HFFc6 (cell line): ENCODE results near the gene FOXP1. TPM values are rescaled to one million over a fixed set of nuclear protein-coding genes. Genes with fewer than 3 reads are reported as not detected.

Experiments
- DNase-seq: peaks from one replicate; pipeline ENCODE4 v3.0.0-alpha.2; 2018
- H3K27ac Mint-ChIP-seq: 2 replicates; pipeline ENCODE4 v1.8.0; 2020; ENCODE audit warnings: mild to moderate bottlenecking, mixed read lengths
- H3K27me3 Mint-ChIP-seq: 2 replicates; pipeline ENCODE4 v1.8.0; 2021; ENCODE audit warnings: mild to moderate bottlenecking, moderate library complexity, mixed read lengths; ENCODE audit not compliant: insufficient read depth
- H3K36me3 Mint-ChIP-seq: 2 replicates; pipeline ENCODE4 v1.8.0; 2021; ENCODE audit warnings: low read depth, mixed read lengths
- H3K4me1 Mint-ChIP-seq: 2 replicates; pipeline ENCODE4 v1.8.0; 2020; ENCODE audit warnings: low read depth, mixed read lengths
- H3K4me3 Mint-ChIP-seq: 2 replicates; pipeline ENCODE4 v1.8.0; 2020; ENCODE audit warnings: mild to moderate bottlenecking, moderate library complexity, mixed read lengths
- H3K9me3 Mint-ChIP-seq: 2 replicates; pipeline ENCODE4 v1.8.0; 2020; ENCODE audit warnings: mild to moderate bottlenecking, mixed read lengths
- CTCF ChIP-seq: fragments of 200-600 bp; sonication (generic); IDR thresholded peaks from 2 replicates; pipeline ENCODE4 v1.5.0; 2021; ENCODE audit warnings: antibody characterized with exemption, mild to moderate bottlenecking
- long read RNA-seq: library from polyadenylated mRNA; unstranded; transcript quantifications from one replicate; pipeline ENCODE4 v2.0.0, GENCODE V29; 2019
- total RNA-seq, 6 experiments: library from RNA; stranded (reverse); fragmentation: NEBNext Ultra II Directional; extraction: Animal tissue kit (Norgen Biotek cat#: 25700); gene quantifications; 2 replicates in 1 of 6; 3 replicates in 5 of 6; pipeline ENCODE4 v1.2.3, GENCODE V29; 2021

The FOXP1 gene
- 10 to 100 TPM; 32.2 to 59.3 (median 52.0) TPM for total RNA-seq
- long read RNA-seq, transcript FOXP1-273 (15 exons, 1,948 nt): major isoform, 9 of 40 reads
- long read RNA-seq, partial matches to known transcripts: 4 of 40 reads
- long read RNA-seq, other reads (novel, unspliced or antisense): 19 of 40 reads

DNA sequence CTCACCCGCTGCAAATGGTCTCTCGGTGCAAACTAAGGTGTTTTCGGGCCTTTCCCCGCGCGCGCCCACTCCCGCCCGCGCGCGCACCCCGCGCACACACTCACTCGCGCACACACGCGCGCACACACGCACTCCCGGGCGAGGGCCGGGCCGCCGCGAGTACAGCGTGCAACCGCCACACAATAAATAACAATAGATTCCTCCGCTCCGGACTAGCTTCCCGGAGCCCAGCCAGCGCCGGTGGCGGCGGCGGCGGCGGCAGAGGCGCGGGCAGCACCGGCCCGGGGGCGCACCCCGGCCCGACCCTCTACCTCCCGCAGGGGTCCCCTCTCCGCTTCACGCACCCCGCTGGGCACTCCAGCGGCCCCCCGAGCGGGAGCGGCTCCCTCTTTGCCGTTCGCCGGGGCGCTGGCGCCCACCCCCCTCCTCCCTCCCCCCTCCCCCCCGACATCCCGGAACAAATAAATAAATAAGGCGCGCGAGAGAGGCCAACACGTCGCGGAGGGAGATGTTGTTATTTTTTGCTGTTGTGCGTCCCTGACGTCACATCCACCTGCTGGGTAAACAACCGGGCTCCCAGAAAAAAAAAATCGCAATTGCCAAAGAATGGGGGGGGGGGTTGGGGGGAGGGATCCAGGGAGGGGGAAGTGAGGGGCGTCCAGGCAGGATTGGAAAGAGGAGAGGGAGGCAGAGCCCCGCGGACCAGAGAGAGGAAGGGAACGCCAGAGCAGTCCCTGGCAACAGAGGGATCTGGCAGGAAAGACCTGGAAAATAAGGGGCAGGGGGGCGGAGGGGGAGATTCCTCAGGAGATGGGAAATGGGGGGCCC lies at the start of gene FOXP1:
Gene FOXP1 (minus strand): TSS at position 163 of the 828 bp plus-strand sequence. CDS start 385,347 bp downstream, outside the sequence.
- peak; percentile 79 for DNase-seq
- no peaks in the 10 kb centered on the region for H3K27me3 Mint-ChIP-seq
- TF ChIP-seq CTCF: no peak
- H3K9me3 Mint-ChIP-seq: no peaks in the 10 kb centered on the region
- H3K27ac Mint-ChIP-seq: peak within 1 kb of the TSS; percentile 92
- H3K4me3 Mint-ChIP-seq: peak within 1 kb of the TSS; percentile 95
- H3K4me1 Mint-ChIP-seq: peaks cover 65% of the 10 kb centered on the region
- H3K36me3 Mint-ChIP-seq: no peaks in the 10 kb centered on the region

DNA sequence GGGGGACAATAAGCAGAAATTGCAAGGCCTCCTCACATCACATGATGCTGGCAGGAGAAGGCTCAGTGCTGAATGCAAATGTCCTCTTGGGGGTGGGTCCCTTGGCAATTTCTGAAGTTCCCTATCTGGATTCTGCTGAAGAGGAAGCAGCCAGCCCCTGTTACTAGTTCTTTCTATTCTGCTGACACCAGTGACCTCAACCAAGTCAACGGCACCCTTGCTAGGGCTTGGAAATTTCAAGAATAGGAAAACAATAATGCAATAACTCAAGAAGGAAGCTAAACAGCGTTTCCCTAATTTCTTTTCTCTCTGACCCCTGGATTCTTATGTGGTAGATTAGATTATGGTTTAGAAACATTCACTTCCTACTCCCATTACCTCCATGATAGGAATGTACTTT lies 46.2 kb upstream of the FOXP1 start:
- H3K27me3 Mint-ChIP-seq: peaks cover 16% of the 10 kb centered on the region
- H3K9me3 Mint-ChIP-seq: no peaks in the 10 kb centered on the region
- TF ChIP-seq CTCF: no peak
- peaks cover 25% of the 10 kb centered on the region for H3K4me1 Mint-ChIP-seq
- peak overlapping the region; percentile 67; the same call in 1 of the 2 replicates for H3K4me3 Mint-ChIP-seq
- no peak for DNase-seq
- no peaks in the 10 kb centered on the region for H3K36me3 Mint-ChIP-seq
- H3K27ac Mint-ChIP-seq: peak overlapping the region; percentile 34

GRCh38 chr3:71629289-71629688 lies 45.8 kb upstream of the FOXP1 start:
- Mint-ChIP-seq H3K4me3 (peak overlapping the region; percentile 67), H3K27me3 (peaks cover 16% of the 10 kb centered on the region), H3K9me3 (no peaks in the 10 kb centered on the region), H3K27ac (peak overlapping the region; percentile 34), H3K4me1 (peaks cover 25% of the 10 kb centered on the region), H3K36me3 (no peaks in the 10 kb centered on the region)
- no peak for TF ChIP-seq CTCF
- peak; percentile 37 for DNase-seq

- Mint-ChIP-seq H3K27ac (no peak overlapping the region), H3K4me3 (peak overlapping the region; percentile 67), H3K36me3 (no peaks in the 10 kb centered on the region), H3K27me3 (peaks cover 16% of the 10 kb centered on the region), H3K4me1 (peaks cover 25% of the 10 kb centered on the region), H3K9me3 (no peaks in the 10 kb centered on the region)
- no peak for DNase-seq
- TF ChIP-seq CTCF: no peak
Observed at GRCh38 chr3:71628522-71628921, 45.0 kb upstream of the FOXP1 start.

GRCh38 chr3:71625676-71626075 lies 42.1 kb upstream of the FOXP1 start:
- H3K4me1 Mint-ChIP-seq: peaks cover 25% of the 10 kb centered on the region
- H3K4me3 Mint-ChIP-seq: no peak overlapping the region
- no peaks in the 10 kb centered on the region for H3K9me3 Mint-ChIP-seq
- DNase-seq: no peak
- H3K27me3 Mint-ChIP-seq: peaks cover 24% of the 10 kb centered on the region
- H3K27ac Mint-ChIP-seq: no peak overlapping the region
- H3K36me3 Mint-ChIP-seq: no peaks in the 10 kb centered on the region
- TF ChIP-seq CTCF: no peak
